ENCODE measurements around the gene AFAP1L1. TPM values are rescaled to one million over a fixed set of nuclear protein-coding genes. Genes with fewer than 3 reads are reported as not detected.

The AFAP1L1 gene
- total RNA-seq, 2 donors from 2014 or later: 0.58 to 0.79 TPM

GRCh38 chr5:149239917-149240316 is 31.7 kb upstream of the AFAP1L1 start:
- Histone ChIP-seq H3K9ac (ENCODE audit: extremely low read depth, low read length, poor library complexity, severe bottlenecking) (no peak overlapping the region), H3K4me1 (ENCODE audit: control insufficient read depth, insufficient read depth, low read length) (no peaks in the 10 kb centered on the region), H3K36me3 (ENCODE audit: control insufficient read depth, insufficient read depth, low read length) (no peaks in the 10 kb centered on the region), H3K27ac (ENCODE audit: low read depth, low read length) (no peak overlapping the region), H3K4me3 (ENCODE audit: low read length) (no peak overlapping the region), H3K9me3 (ENCODE audit: control insufficient read depth, low read length) (no peaks in the 10 kb centered on the region), H3K27me3 (ENCODE audit: control insufficient read depth, insufficient read depth, low read length, poor library complexity, severe bottlenecking) (peaks cover 64% of the 10 kb centered on the region)
- no peaks in the 10 kb centered on the region for H3K4me1 Mint-ChIP-seq
- TF ChIP-seq CTCF (conservative IDR thresholded peaks at IDR 0.05): no peak
- H3K9me3 Mint-ChIP-seq: no peaks in the 10 kb centered on the region
- WGBS, 2 experiments (ENCODE audit: insufficient coverage in 1 of 2, insufficient read length in 1 of 2): 94% methylated on average over 2 of the region's 2 CpGs; no CpG with 5 or more reads in 1 of the 2 experiments
- no peak for DNase-seq
- no peaks in the 10 kb centered on the region for H3K36me3 Mint-ChIP-seq (ENCODE audit: low read depth)
- H3K27me3 Mint-ChIP-seq (ENCODE audit: insufficient read depth): peaks cover 38% of the 10 kb centered on the region
- H3K27ac Mint-ChIP-seq: no peak overlapping the region
- H3K4me3 Mint-ChIP-seq: no peak overlapping the region

GRCh38 chr5:149240354-149240998 is 31.2 kb upstream of the AFAP1L1 start:
- Histone ChIP-seq H3K36me3 (ENCODE audit: control insufficient read depth, insufficient read depth, low read length) (no peaks in the 10 kb centered on the region), H3K27ac (ENCODE audit: low read depth, low read length) (no peak overlapping the region), H3K27me3 (ENCODE audit: control insufficient read depth, insufficient read depth, low read length, poor library complexity, severe bottlenecking) (peaks cover 64% of the 10 kb centered on the region), H3K4me1 (ENCODE audit: control insufficient read depth, insufficient read depth, low read length) (no peaks in the 10 kb centered on the region), H3K9ac (ENCODE audit: extremely low read depth, low read length, poor library complexity, severe bottlenecking) (no peak overlapping the region), H3K9me3 (ENCODE audit: control insufficient read depth, low read length) (no peaks in the 10 kb centered on the region), H3K4me3 (ENCODE audit: low read length) (no peak overlapping the region)
- no peak for DNase-seq
- Mint-ChIP-seq H3K27me3 (ENCODE audit: insufficient read depth) (peaks cover 42% of the 10 kb centered on the region), H3K36me3 (ENCODE audit: low read depth) (no peaks in the 10 kb centered on the region), H3K9me3 (no peaks in the 10 kb centered on the region), H3K4me3 (no peak overlapping the region), H3K4me1 (no peaks in the 10 kb centered on the region), H3K27ac (no peak overlapping the region)
- 85 to 89% methylated on average over 8 to 13 of the region's 13 CpGs for WGBS, 2 experiments (ENCODE audit: insufficient coverage in 1 of 2, insufficient read length in 1 of 2)
- TF ChIP-seq CTCF (conservative IDR thresholded peaks at IDR 0.05): no peak

- no peak overlapping the region for H3K27ac Mint-ChIP-seq
- no peaks in the 10 kb centered on the region for H3K36me3 Mint-ChIP-seq (ENCODE audit: low read depth)
- Histone ChIP-seq H3K4me3 (ENCODE audit: low read length) (no peak overlapping the region), H3K27ac (ENCODE audit: low read depth, low read length) (no peak overlapping the region), H3K9me3 (ENCODE audit: control insufficient read depth, low read length) (no peaks in the 10 kb centered on the region), H3K4me1 (ENCODE audit: control insufficient read depth, insufficient read depth, low read length) (no peaks in the 10 kb centered on the region), H3K9ac (ENCODE audit: extremely low read depth, low read length, poor library complexity, severe bottlenecking) (no peak overlapping the region), H3K27me3 (ENCODE audit: control insufficient read depth, insufficient read depth, low read length, poor library complexity, severe bottlenecking) (peaks cover 63% of the 10 kb centered on the region), H3K36me3 (ENCODE audit: control insufficient read depth, insufficient read depth, low read length) (no peaks in the 10 kb centered on the region)
- H3K27me3 Mint-ChIP-seq (ENCODE audit: insufficient read depth): peaks cover 42% of the 10 kb centered on the region
- H3K9me3 Mint-ChIP-seq: no peaks in the 10 kb centered on the region
- DNase-seq: no peak
- no peak for TF ChIP-seq CTCF (conservative IDR thresholded peaks at IDR 0.05)
- H3K4me3 Mint-ChIP-seq: no peak overlapping the region
- 92% methylated on average over 3 of the region's 3 CpGs; no CpG with 5 or more reads in 1 of the 2 experiments for WGBS, 2 experiments (ENCODE audit: insufficient coverage in 1 of 2, insufficient read length in 1 of 2)
- H3K4me1 Mint-ChIP-seq: no peaks in the 10 kb centered on the region
These were observed 29.3 kb upstream of the AFAP1L1 start for GRCh38 chr5:149242339-149242738.

Measured in endodermal cell (in vitro differentiated cells).